ENCODE measurements around the gene PYGB. TPM values are rescaled to one million over a fixed set of nuclear protein-coding genes. Genes with fewer than 3 reads are reported as not detected.

The PYGB gene
- total RNA-seq, 1 donor from 2014 or later, result 20.9 TPM

DNA sequence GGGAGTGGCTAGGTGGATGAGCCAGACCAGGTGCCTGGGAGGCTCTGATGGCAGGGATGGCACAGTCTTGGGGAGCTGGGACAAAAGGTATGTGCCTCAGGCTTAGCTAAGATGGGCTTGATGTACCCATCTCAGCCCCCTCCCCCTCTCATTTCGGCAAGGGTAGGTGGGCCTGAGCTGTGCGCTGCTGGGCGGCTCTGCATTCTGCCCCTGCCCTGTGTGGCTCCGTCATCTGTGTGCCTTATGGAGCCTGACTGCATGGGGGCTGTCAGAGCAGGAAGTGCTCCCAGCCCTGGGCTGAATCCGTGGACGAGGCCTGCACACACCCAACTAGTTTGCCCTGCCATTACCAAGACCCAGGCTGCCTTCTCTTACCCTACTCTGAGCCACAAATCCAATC, 54.7 kb downstream of the PYGB start:
- H3K27me3 ChIP-seq (ENCODE audit: control insufficient read depth in 3 of 3, insufficient read depth in 3 of 3, low read length in 3 of 3), result no peaks in the 10 kb centered on the region
- H3K4me1 ChIP-seq (ENCODE audit: control insufficient read depth in 3 of 3, insufficient read depth in 3 of 3, low read length in 3 of 3), result peaks cover 0 to under 1% (median 0%) of the 10 kb centered on the region in 3 donors
- H3K36me3 ChIP-seq (ENCODE audit: control insufficient read depth in 3 of 3, insufficient read depth in 3 of 3, low read length in 3 of 3), result peaks cover 11 to 12% (median 11%) of the 10 kb centered on the region in 3 donors
- H3K9me3 ChIP-seq (ENCODE audit: control insufficient read depth in 3 of 3, low read length in 3 of 3), result no peaks in the 10 kb centered on the region
- no peak overlapping the region for H3K27ac ChIP-seq (ENCODE audit: low read depth, low read length)
- no peak overlapping the region for H3K4me3 ChIP-seq (ENCODE audit: low read length in 3 of 3)
- H3K9ac ChIP-seq (ENCODE audit: low read depth in 1 of 3, low read length in 3 of 3), result no peak overlapping the region

DNA sequence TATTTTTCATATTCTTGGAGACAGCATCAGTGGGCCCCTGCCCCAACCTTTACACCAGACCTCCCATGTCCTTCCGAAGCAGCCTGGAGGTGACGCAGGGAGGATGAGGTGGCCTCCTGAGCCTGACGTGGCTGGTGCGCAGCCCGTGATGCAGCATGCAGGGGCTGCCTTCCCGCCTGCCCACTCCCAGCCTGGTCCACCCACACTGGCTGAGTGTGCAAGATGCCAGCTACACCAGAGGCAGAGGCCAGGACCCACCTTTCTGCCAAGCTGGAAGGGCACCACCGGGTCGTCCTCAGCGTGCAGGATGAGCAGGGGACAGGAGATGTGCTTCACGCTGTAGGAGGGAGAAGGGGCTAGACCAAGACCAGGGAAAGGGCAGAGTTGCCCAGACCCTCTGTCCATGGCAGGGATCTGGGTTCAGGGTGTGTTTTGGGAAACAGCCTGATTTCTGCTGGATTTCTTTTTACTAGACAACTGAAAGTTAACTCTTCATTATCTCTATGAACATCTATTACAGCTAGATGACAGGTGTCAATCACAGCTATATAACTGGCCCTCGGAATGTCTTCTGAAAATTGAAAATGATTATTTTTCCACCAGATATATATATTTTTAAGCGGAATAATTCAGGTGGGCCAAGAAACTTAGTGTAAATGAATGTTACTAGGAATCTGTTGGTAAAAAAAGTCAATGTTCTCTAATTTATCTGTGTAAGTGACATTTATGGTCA, 55.6 kb downstream of the PYGB start:
- no peaks in the 10 kb centered on the region for H3K27me3 ChIP-seq (ENCODE audit: control insufficient read depth in 3 of 3, insufficient read depth in 3 of 3, low read length in 3 of 3)
- H3K4me3 ChIP-seq (ENCODE audit: low read length in 3 of 3), result no peak overlapping the region
- no peak overlapping the region for H3K27ac ChIP-seq (ENCODE audit: low read depth, low read length)
- H3K36me3 ChIP-seq (ENCODE audit: control insufficient read depth in 3 of 3, insufficient read depth in 3 of 3, low read length in 3 of 3), result peaks cover 11 to 12% (median 11%) of the 10 kb centered on the region in 3 donors
- H3K9me3 ChIP-seq (ENCODE audit: control insufficient read depth in 3 of 3, low read length in 3 of 3), result no peaks in the 10 kb centered on the region
- no peaks in the 10 kb centered on the region for H3K4me1 ChIP-seq (ENCODE audit: control insufficient read depth in 3 of 3, insufficient read depth in 3 of 3, low read length in 3 of 3)
- H3K9ac ChIP-seq (ENCODE audit: low read depth in 1 of 3, low read length in 3 of 3), result no peak overlapping the region

DNA sequence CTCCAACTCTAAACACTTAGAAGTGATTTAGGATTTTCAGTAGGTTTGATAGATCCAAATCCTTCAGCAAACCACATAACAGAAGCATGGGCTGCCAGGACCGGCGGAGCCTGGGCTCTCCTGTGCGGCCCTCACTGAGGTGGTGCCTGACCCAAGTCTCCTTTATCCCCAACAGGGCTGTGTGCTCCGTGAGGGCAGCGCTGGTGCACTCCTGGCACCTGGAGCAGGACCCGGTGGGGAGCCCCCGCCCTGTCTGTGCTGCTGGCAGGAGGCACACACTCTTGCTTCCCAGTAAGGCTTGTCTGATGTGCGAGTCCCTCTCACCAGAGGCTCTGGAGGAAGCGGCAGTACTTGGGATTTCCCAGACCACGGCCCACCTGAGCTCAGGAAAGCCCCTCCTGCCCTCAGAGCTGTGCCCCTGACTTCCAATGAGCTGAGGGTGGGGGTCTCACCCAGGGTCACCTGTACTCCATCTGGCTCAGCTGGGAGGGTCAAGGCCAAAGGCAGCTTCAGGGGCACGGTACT, 56.2 kb downstream of the PYGB start:
- H3K4me3 ChIP-seq (ENCODE audit: low read length in 3 of 3), result no peak overlapping the region
- peaks cover 7 to 12% (median 11%) of the 10 kb centered on the region in 3 donors for H3K36me3 ChIP-seq (ENCODE audit: control insufficient read depth in 3 of 3, insufficient read depth in 3 of 3, low read length in 3 of 3)
- no peaks in the 10 kb centered on the region for H3K9me3 ChIP-seq (ENCODE audit: control insufficient read depth in 3 of 3, low read length in 3 of 3)
- H3K9ac ChIP-seq (ENCODE audit: low read depth in 1 of 3, low read length in 3 of 3), result no peak overlapping the region
- H3K27me3 ChIP-seq (ENCODE audit: control insufficient read depth in 3 of 3, insufficient read depth in 3 of 3, low read length in 3 of 3), result no peaks in the 10 kb centered on the region
- no peak overlapping the region for H3K27ac ChIP-seq (ENCODE audit: low read depth, low read length)
- peaks cover 0 to 2% (median 0%) of the 10 kb centered on the region in 3 donors for H3K4me1 ChIP-seq (ENCODE audit: control insufficient read depth in 3 of 3, insufficient read depth in 3 of 3, low read length in 3 of 3)

DNA sequence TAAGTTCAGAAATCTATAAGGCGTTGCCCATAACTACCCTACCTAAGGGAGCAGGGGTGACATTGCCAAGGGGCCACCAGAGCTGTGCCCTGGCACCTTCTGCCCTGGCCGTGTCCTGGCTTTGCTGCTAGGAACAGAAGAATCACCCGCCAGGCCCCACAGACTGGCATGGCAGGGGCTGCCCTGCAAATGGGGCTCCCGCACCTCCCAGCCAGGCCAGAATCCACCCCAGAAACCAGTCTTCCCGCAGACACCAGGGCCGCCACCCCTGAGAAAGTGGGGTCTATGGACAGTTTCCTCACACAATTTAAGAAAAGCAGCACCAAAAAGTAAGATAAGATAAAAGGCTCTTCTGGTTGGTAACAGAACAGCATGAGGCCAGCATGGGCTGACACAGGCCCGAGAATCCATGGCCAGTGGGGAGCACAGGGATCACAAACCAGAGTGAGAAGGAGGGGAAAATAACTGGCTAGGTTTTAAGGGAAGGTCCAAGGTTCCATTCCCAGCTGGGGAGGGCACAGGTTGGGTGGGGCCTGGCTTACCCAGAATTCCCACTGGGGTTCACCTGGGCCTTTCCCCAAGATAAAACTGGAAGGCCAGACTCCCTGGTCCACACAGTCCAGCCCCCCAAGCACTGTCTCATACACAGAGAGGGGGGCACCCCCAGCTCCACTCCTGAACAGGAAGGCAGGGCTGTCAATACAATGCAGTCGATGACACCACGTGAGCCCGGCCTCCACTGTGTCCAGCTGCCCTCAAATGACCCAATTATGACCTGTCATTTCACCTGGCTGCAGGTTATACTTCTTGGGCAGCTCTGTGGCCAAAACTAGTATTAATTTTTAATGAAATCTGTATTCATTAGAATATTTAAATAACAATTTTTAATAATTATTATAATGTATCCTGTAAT, 59.4 kb downstream of the PYGB start:
- Histone ChIP-seq H3K27ac (ENCODE audit: low read depth, low read length) (no peak overlapping the region), H3K4me1 (ENCODE audit: control insufficient read depth in 3 of 3, insufficient read depth in 3 of 3, low read length in 3 of 3) (peaks cover 18 to 25% (median 25%) of the 10 kb centered on the region in 3 donors), H3K27me3 (ENCODE audit: control insufficient read depth in 3 of 3, insufficient read depth in 3 of 3, low read length in 3 of 3) (no peaks in the 10 kb centered on the region), H3K36me3 (ENCODE audit: control insufficient read depth in 3 of 3, insufficient read depth in 3 of 3, low read length in 3 of 3) (peaks cover 0 to 12% (median 3%) of the 10 kb centered on the region in 3 donors), H3K9me3 (ENCODE audit: control insufficient read depth in 3 of 3, low read length in 3 of 3) (no peaks in the 10 kb centered on the region), H3K9ac (ENCODE audit: low read depth in 1 of 3, low read length in 3 of 3) (no peak overlapping the region), H3K4me3 (ENCODE audit: low read length in 3 of 3) (no peak overlapping the region)

DNA sequence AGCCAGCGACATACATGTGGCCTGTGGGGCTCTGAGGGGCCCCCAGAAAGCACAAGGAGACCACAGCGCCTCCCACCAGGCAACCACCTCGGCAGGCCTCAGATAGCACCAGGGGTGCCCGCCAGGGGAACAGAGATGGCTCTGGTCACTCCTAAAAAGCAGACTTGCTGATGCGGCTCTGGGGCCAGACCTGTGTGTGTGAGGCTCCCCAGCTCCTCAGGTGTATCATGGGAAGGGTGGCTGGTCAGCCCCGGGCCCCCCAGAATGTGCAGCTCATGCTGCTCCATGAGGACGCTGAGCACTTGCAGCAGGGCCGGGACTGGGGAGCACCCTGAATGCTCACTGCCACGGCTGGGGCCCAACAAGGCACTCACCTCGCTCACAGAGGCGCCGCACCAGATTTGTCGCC, 60.2 kb downstream of the PYGB start:
- Histone ChIP-seq H3K9ac (ENCODE audit: low read depth in 1 of 3, low read length in 3 of 3) (no peak overlapping the region), H3K27me3 (ENCODE audit: control insufficient read depth in 3 of 3, insufficient read depth in 3 of 3, low read length in 3 of 3) (no peaks in the 10 kb centered on the region), H3K9me3 (ENCODE audit: control insufficient read depth in 3 of 3, low read length in 3 of 3) (no peaks in the 10 kb centered on the region), H3K4me1 (ENCODE audit: control insufficient read depth in 3 of 3, insufficient read depth in 3 of 3, low read length in 3 of 3) (peaks cover 18 to 25% (median 25%) of the 10 kb centered on the region in 3 donors), H3K27ac (ENCODE audit: low read depth, low read length) (no peak overlapping the region), H3K36me3 (ENCODE audit: control insufficient read depth in 3 of 3, insufficient read depth in 3 of 3, low read length in 3 of 3) (peaks cover 0 to 11% (median 0%) of the 10 kb centered on the region in 3 donors), H3K4me3 (ENCODE audit: low read length in 3 of 3) (no peak overlapping the region)

DNA sequence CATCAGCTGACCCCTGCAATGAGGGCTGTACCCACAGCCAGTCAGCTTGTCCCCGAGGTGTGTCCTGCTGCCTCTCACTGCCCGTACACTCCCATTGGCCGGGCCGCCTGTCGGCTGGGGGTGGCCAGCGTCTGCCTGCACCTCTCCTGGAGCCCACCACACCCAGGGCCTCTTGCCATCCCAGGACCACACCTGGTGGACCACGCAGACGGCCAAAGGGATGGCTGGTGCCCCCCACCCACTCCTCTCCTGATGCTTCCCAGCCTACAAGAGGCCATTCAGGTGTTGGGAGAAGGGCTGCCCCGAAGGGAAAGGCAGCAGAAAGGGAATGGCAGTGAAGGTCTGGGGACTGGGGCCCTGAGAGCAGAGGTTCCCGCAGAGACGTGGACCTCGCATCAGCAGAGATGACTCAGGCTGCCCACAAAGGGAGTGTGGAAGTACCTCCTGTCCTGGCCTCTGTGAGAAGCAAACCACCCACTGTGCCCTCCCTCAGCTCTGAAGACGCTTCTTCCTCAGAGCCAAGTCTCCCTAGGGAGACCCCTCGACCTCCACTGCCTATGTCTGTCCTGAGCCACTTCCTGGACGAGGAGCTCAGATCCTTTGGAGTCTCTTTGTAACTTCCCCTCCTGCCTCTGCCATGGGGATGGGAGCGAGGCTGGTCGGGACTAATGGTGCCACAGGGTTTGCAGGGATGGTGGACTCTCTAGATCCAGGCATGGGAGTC, 60.9 kb downstream of the PYGB start:
- Histone ChIP-seq H3K27ac (ENCODE audit: low read depth, low read length) (peak overlapping the region; percentile 83), H3K27me3 (ENCODE audit: control insufficient read depth in 3 of 3, insufficient read depth in 3 of 3, low read length in 3 of 3) (no peaks in the 10 kb centered on the region), H3K9ac (ENCODE audit: low read depth in 1 of 3, low read length in 3 of 3) (no peak overlapping the region), H3K36me3 (ENCODE audit: control insufficient read depth in 3 of 3, insufficient read depth in 3 of 3, low read length in 3 of 3) (peaks cover 0 to 7% (median 0%) of the 10 kb centered on the region in 3 donors), H3K4me3 (ENCODE audit: low read length in 3 of 3) (no peak overlapping the region), H3K9me3 (ENCODE audit: control insufficient read depth in 3 of 3, low read length in 3 of 3) (no peaks in the 10 kb centered on the region), H3K4me1 (ENCODE audit: control insufficient read depth in 3 of 3, insufficient read depth in 3 of 3, low read length in 3 of 3) (peaks cover 18 to 25% (median 25%) of the 10 kb centered on the region in 3 donors)

DNA sequence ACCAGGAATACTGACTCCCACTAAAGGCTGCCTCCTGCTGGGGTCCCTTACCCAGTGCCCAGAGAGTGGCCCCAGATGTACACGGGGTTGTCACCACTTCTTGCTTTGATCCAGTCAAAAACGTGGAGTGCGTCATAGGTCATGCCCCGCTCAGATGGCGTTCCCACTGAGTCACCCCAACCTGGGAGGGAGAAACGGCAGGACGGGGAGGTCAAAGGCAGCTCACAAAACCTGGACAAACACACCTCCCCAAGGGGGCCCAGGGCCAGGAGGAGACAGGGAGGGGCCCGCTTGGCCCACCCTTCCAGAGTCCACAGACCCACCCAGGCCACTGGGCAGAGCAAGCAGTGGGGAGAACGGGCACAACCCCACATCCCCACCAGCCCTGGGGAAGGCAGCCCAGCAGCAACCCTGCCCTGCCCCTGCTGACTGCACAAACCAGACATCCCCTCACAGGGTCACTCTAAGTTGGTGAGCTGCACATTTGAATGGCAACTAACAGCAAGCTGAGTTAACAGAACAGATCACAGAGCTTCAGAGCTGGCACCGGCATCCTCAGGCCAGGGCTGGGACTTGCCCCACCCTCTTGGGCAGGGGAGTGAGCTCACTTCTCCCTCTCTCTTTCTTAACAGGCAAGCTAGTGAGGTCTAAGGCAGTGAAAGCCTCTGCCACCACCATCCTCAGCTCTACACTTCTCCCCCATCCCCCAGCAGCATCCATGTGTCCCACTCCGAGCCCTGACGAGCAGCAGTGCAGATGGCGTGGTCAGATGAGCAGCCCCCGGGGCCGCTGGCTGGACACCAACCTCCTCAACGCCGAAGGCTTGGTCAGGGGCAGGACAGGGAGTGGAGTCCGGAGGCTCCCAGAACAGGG, 61.7 kb downstream of the PYGB start:
- peak overlapping the region; percentile 83 for H3K27ac ChIP-seq (ENCODE audit: low read depth, low read length)
- H3K36me3 ChIP-seq (ENCODE audit: control insufficient read depth in 3 of 3, insufficient read depth in 3 of 3, low read length in 3 of 3), result peaks cover 0 to 3% (median 0%) of the 10 kb centered on the region in 3 donors
- H3K9me3 ChIP-seq (ENCODE audit: control insufficient read depth in 3 of 3, low read length in 3 of 3), result no peaks in the 10 kb centered on the region
- peaks cover 18 to 25% (median 25%) of the 10 kb centered on the region in 3 donors for H3K4me1 ChIP-seq (ENCODE audit: control insufficient read depth in 3 of 3, insufficient read depth in 3 of 3, low read length in 3 of 3)
- H3K9ac ChIP-seq (ENCODE audit: low read depth in 1 of 3, low read length in 3 of 3), result peak overlapping the region in 1 of 3 donors; percentile 71
- no peak overlapping the region for H3K4me3 ChIP-seq (ENCODE audit: low read length in 3 of 3)
- H3K27me3 ChIP-seq (ENCODE audit: control insufficient read depth in 3 of 3, insufficient read depth in 3 of 3, low read length in 3 of 3), result no peaks in the 10 kb centered on the region

DNA sequence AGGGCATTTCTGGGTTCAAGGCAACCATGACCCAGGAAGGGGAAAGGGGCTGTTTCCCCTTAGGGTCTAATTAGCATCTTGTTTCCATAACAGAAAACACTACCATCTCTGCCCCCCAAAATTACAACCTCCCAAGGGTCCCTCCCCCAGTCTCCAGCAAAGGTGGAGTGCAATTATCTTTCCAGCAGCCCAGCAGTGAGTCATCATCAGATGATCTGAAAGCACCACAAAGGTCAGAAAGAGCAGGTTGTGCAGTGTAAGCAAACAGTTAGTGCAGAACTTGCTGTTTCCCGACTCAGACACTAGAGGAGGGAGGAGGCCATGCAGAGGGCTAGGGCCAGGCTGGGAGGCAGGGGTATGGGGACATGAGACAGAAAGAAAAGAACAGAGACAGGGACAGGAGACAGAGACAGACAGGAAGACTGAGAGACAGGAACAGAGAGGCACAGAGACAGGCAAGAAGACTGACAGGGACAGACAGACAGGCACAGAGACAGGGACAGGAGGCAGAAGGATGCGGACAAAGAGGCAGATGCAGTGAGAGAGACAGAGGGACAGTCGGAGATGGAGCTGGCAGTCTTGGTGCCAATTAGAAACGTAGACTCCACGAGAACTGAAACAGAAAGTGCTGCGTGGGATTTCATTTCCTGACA, 62.5 kb downstream of the PYGB start:
- H3K27me3 ChIP-seq (ENCODE audit: control insufficient read depth in 3 of 3, insufficient read depth in 3 of 3, low read length in 3 of 3), result no peaks in the 10 kb centered on the region
- H3K9ac ChIP-seq (ENCODE audit: low read depth in 1 of 3, low read length in 3 of 3), result peak overlapping the region in 2 of 3 donors; percentile 69 to 71
- H3K36me3 ChIP-seq (ENCODE audit: control insufficient read depth in 3 of 3, insufficient read depth in 3 of 3, low read length in 3 of 3), result peaks cover 0 to 3% (median 0%) of the 10 kb centered on the region in 3 donors
- peak overlapping the region; percentile 83 for H3K27ac ChIP-seq (ENCODE audit: low read depth, low read length)
- H3K4me3 ChIP-seq (ENCODE audit: low read length in 3 of 3), result peak overlapping the region; percentile 17 to 74 (median 63)
- no peaks in the 10 kb centered on the region for H3K9me3 ChIP-seq (ENCODE audit: control insufficient read depth in 3 of 3, low read length in 3 of 3)
- H3K4me1 ChIP-seq (ENCODE audit: control insufficient read depth in 3 of 3, insufficient read depth in 3 of 3, low read length in 3 of 3), result peaks cover 18 to 25% (median 25%) of the 10 kb centered on the region in 3 donors

Measured in skeletal muscle tissue (tissue), 4 donors.